Heart right ventricle (tissue), 16 donors: ENCODE results near the gene NEB. TPM values are rescaled to one million over a fixed set of nuclear protein-coding genes. Genes with fewer than 3 reads are reported as not detected.

Source experiments
- ATAC-seq, 8 donors: fragments of 200-7000 bp; cut with Tn5 transposase; one replicate each; pipeline ENCODE4 v1.9.1; 2020; ENCODE audit warnings: mild to moderate bottlenecking in 8 of 8, moderate library complexity in 8 of 8, moderate number of reproducible peaks in 1 of 8
- DNase-seq, 2 donors: peaks; one replicate each; pipeline ENCODE4 v3.0.0-alpha.2; 2020
- H3K27ac ChIP-seq, 10 donors: fragments of 200-600 bp; sonication (generic) in 2 of 10; one replicate each; pipeline versions ENCODE4 v1.5.0 to v1.8.0; 2020 to 2022; ENCODE audit warnings: mild to moderate bottlenecking in 3 of 10
- H3K27me3 ChIP-seq, 7 donors: fragments of 200-600 bp; one replicate each; pipeline ENCODE4 v1.8.0; 2021 to 2022; ENCODE audit warnings: mild to moderate bottlenecking in 2 of 7
- H3K36me3 ChIP-seq, 9 donors: fragments of 200-600 bp; sonication (generic) in 1 of 9; one replicate each; pipeline versions ENCODE4 v1.5.0 to v1.8.0; 2020 to 2022; ENCODE audit warnings: mild to moderate bottlenecking in 2 of 9
- H3K4me1 ChIP-seq, 9 donors: fragments of 200-600 bp; sonication (generic) in 1 of 9; one replicate each; pipeline versions ENCODE4 v1.5.0 to v1.8.0; 2020 to 2022; ENCODE audit warnings: mild to moderate bottlenecking in 4 of 9
- H3K4me3 ChIP-seq, 10 donors: fragments of 200-600 bp; sonication (generic) in 2 of 10; one replicate each; pipeline versions ENCODE4 v1.5.0 to v1.8.0; 2020 to 2022; ENCODE audit warnings: mild to moderate bottlenecking in 7 of 10, moderate library complexity in 2 of 10
- H3K9me3 ChIP-seq, 11 donors: fragments of 200-600 bp in 10 of 11; sonication (generic) in 2 of 11; one replicate each; pipeline versions ENCODE4 v1.5.0 to v1.8.0; 2013 to 2022; ENCODE audit warnings: mild to moderate bottlenecking in 2 of 11, control low read depth in 1 of 11, moderate library complexity in 1 of 11
- CTCF ChIP-seq, 9 donors: fragments of 200-600 bp; sonication (generic) in 2 of 9; IDR thresholded peaks; one replicate each; pipeline versions ENCODE4 v1.5.0 to v1.8.0; 2021 to 2022; ENCODE audit warnings: antibody characterized with exemption in 9 of 9, mild to moderate bottlenecking in 5 of 9, moderate library complexity in 1 of 9
- whole genome bisulfite sequencing, 2 donors: extraction: QIAGEN DNeasy Blood & Tissue Kit; methylation state at CpG; one replicate each; pipeline ENCODE4 v1.1.7; 2013; ENCODE audit warnings: inconsistent platforms in 1 of 2; 5-methylcytosine and 5-hydroxymethylcytosine counted together
- intact Hi-C, 10 donors: fragments of 100-400 bp; cut with DNase I; formaldehyde crosslinking; loops; one replicate each; pipeline versions ENCODE4 v1.11.1 to v1.14.2; 2022
- polyA plus RNA-seq, 2 donors: library from polyadenylated mRNA; stranded (reverse); fragments of 200-250 nt; gene quantifications; one replicate each; pipeline ENCODE4 v1.2.3, GENCODE V29; 2013
- total RNA-seq, 10 donors: library from RNA; stranded (reverse); fragmentation: NEBNext Ultra II Directional in 3 of 10; extraction: Animal tissue kit (Norgen Biotek cat#: 25700) in 3 of 10; gene quantifications; one replicate each; pipeline versions ENCODE4 v1.2.1 to v1.2.4, GENCODE V29; 2021 to 2023
- donor health status: Arrhythmogenic right ventricular cardiomyopathy.
- donor health status: ischemic (EF 13 %, LVEDD 7.1; RV severe dilation, severe dysfunction).
- donor health status: healthy with polysubstance abuse.
- donor health status: DM: no; HTN: yes; CAD: no.
- donor health status: DM: no; HTN: no; CAD: no.
- donor health status: ischemic (EF 25% LVEDD 6.9; RV normal size, moderate dysfunction).
- donor health status: ischemic (EF 25% LVEDD 5.7; RV mildly dilated, moderate dysfunction).
- donor health status: healthy.
- donor health status: DM: yes; HTN: yes; CAD: no.
- donor health status: Ischemic cardiomyopathy.
- donor health status: ischemic (EF 35%, LVEDD 5.7; RV mildly dilated, moderate dysfunction).
- donor health status: nonischemic (EF 11% LVEDD 7.7; RV severe dilation, severe dysfunction).
- donor health status: DM: yes; HTN: yes; CAD: no.
- donor health status: PGD.
- donor health status: ischemic (EF 29% LVEDD 5.4; RV normal size, mild dysfunction).
- donor health status: nonischemic (EF 23%, LVEDD 6.1; RV moderate dilation, normal function).

Gene NEB
- total and polyA plus RNA-seq, 12 donors = 0.32 to 19.4 (median 3.8) TPM

GRCh38 chr2:151688719-151689118, 45.6 kb downstream of the NEB start:
- intact Hi-C loops = no loop called here
- 78 to 84% methylated on average over 2 of the region's 2 CpGs for WGBS, 2 donors
- no peak for ATAC-seq

GRCh38 chr2:151682459-151683003, 51.7 kb downstream of the NEB start:
- Histone ChIP-seq H3K27ac (no peak overlapping the region), H3K4me3 (no peak overlapping the region), H3K27me3 (no peaks in the 10 kb centered on the region), H3K9me3 (no peaks in the 10 kb centered on the region), H3K4me1 (no peaks in the 10 kb centered on the region), H3K36me3 (no peaks in the 10 kb centered on the region)
- TF ChIP-seq CTCF (IDR thresholded peaks at IDR 0.05) = no peak
- intact Hi-C loops = no loop called here
- DNase-seq (no peak), ATAC-seq (no peak)
- WGBS, 2 donors = 58 to 63% methylated on average over 4 of the region's 4 CpGs

More at GRCh38 chr2:151688719-151689118, 45.6 kb downstream of the NEB start:
- no peak for DNase-seq
- no peak for TF ChIP-seq CTCF (IDR thresholded peaks at IDR 0.05)
- no peaks in the 10 kb centered on the region for H3K4me1 ChIP-seq
- no peak overlapping the region for H3K4me3 ChIP-seq
- H3K9me3 ChIP-seq = no peaks in the 10 kb centered on the region
- H3K36me3 ChIP-seq = no peaks in the 10 kb centered on the region
- no peak overlapping the region for H3K27ac ChIP-seq
- no peaks in the 10 kb centered on the region for H3K27me3 ChIP-seq

- no peak for TF ChIP-seq CTCF (IDR thresholded peaks at IDR 0.05)
- intact Hi-C loops = no loop called here
- 83 to 86% methylated on average over 3 of the region's 3 CpGs for WGBS, 2 donors
- Histone ChIP-seq H3K4me1 (no peaks in the 10 kb centered on the region), H3K27me3 (no peaks in the 10 kb centered on the region), H3K36me3 (no peaks in the 10 kb centered on the region), H3K27ac (no peak overlapping the region), H3K4me3 (no peak overlapping the region), H3K9me3 (no peaks in the 10 kb centered on the region)
- DNase-seq = no peak
- no peak for ATAC-seq
Measured at GRCh38 chr2:151681051-151681450, 53.2 kb downstream of the NEB start.

GRCh38 chr2:151679994-151680393, 54.3 kb downstream of the NEB start:
- WGBS, 2 donors = 78 to 80% methylated on average over 1 of the region's 1 CpG
- ATAC-seq (no peak), DNase-seq (no peak)
- intact Hi-C loops = no loop called here
- no peak for TF ChIP-seq CTCF (IDR thresholded peaks at IDR 0.05)
- H3K9me3 ChIP-seq = no peaks in the 10 kb centered on the region
- no peaks in the 10 kb centered on the region for H3K4me1 ChIP-seq
- no peak overlapping the region for H3K27ac ChIP-seq
- no peaks in the 10 kb centered on the region for H3K36me3 ChIP-seq
- no peaks in the 10 kb centered on the region for H3K27me3 ChIP-seq
- H3K4me3 ChIP-seq = no peak overlapping the region
